GM15510 (cell line): ENCODE results near the gene IGF1.

Experiments used
- POLR2A ChIP-seq: IDR thresholded peaks from 3 replicates; pipeline ENCODE4 v1.6.1; 2011; ENCODE audit warnings: borderline replicate concordance; ENCODE audit not compliant: insufficient read length; ENCODE audit errors: extremely low read depth

Gene IGF1

GRCh38 chr12:102407776-102408486 is 72.4 kb downstream of the IGF1 start:
- no peak for TF ChIP-seq POLR2A

DNA sequence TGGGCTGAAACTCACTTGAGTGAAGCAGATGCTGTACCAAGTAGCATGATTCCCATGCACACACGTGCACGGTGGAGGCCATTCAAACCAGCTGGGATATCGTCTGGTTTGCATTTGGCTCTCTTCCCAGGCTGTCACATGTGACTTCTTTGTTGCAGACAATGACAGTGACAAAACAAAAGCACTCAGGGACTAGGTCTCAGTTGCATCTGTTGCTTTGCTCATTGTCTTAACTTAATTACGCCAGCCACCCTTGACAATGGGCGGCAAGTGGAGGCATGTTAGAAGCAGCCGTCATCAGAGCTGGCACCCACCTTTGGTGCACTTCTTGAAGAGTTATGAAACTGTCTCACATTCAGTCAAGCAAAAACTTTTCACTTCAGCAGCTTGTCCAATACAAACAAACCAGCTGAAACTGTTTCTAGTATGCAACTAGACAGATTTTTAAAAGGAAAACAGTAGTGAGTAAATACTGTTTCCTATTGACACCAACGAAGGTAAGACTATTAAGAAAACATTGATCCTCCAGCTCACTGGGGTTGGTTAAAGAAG is 74.3 kb downstream of the IGF1 start:
- no peak for TF ChIP-seq POLR2A

DNA sequence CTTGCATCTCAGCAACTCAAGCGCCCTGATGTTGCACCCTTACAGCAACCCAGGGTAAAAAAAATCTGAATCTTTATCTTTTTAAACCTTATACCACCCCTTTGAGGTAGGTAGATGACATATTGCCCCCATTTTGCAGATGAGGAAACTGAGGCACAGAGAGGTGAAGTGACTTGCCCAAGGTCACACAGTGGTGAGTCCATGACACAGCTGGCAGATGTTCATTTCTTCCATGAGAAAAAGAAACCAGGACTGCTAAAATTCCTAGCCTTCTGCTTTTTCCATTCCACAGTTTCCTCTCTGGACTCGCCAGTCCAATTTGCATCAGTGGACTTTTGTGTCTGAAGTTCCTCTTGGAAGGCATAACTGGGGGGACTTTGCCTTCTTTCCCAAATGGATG is 79.3 kb downstream of the IGF1 start:
- no peak for TF ChIP-seq POLR2A

DNA sequence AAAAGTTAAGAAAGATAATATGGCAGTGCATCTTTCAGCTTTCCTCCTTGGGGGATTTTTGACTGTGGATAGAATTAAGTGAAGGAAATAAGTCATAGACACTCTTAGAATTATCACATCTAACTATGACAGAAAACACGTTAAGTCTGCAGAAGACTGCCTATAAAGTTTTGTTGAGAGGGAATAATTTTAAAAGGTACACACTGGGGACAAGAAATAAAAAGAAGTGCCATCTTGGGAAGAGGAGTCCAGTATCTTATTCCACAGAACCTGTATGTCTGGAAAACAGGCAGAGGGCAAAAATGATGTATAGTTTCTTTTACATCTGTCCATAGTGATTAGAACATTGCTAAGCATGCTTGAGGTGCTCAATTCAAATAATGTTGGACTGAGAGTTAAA is 80.7 kb downstream of the IGF1 start:
- TF ChIP-seq POLR2A: no peak

- no peak for TF ChIP-seq POLR2A
These were observed 84.1 kb downstream of the IGF1 start for GRCh38 chr12:102396276-102396675.

GRCh38 chr12:102394200-102394599 is 86.2 kb downstream of the IGF1 start:
- TF ChIP-seq POLR2A: no peak

- TF ChIP-seq POLR2A: no peak
These were observed 90.3 kb downstream of the IGF1 start for GRCh38 chr12:102390068-102390467.

DNA sequence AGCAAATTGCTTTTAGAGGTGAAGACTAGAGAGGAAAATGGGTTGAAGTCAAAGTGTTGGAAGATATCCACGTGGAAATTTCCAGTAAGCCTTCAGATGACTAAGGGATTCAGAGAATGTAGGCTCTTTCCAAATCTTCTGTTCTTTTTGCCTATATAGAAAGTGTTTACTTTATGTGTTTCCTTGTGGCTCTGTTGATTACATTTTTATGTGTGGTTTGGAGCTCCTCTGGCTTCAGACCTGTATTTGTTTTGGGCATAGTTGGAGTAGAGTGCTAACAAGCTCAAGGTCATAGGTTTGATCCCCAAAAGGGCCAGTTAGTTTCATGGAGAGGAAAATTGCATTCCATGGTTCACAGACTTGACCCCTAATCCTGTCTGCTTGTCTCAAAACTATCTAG is 91.9 kb downstream of the IGF1 start:
- no peak for TF ChIP-seq POLR2A

DNA sequence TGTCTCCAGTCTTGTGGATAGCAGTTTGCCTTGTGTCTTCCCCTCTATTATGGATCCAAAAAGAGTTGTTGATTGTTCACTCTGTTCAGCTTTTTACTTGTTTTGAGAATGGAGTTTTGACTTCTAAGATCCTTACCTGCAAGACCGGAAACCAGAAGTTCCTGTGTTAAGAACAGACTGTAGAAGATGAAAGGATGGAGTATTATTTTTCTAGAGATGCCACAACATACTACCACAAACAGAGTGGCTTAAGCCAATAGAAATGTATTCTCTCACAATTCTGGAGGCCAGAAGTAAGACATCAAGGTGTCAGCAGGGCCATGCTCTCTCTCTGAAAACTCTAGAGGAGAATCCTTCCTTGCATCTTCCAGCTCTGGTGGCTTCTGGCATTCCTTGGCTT is 95.0 kb downstream of the IGF1 start:
- no peak for TF ChIP-seq POLR2A

- TF ChIP-seq POLR2A: no peak
These were observed 100.8 kb downstream of the IGF1 start for GRCh38 chr12:102379346-102380162.

- TF ChIP-seq POLR2A: no peak
These were observed 103.6 kb downstream of the IGF1 start for GRCh38 chr12:102376781-102377180.

DNA sequence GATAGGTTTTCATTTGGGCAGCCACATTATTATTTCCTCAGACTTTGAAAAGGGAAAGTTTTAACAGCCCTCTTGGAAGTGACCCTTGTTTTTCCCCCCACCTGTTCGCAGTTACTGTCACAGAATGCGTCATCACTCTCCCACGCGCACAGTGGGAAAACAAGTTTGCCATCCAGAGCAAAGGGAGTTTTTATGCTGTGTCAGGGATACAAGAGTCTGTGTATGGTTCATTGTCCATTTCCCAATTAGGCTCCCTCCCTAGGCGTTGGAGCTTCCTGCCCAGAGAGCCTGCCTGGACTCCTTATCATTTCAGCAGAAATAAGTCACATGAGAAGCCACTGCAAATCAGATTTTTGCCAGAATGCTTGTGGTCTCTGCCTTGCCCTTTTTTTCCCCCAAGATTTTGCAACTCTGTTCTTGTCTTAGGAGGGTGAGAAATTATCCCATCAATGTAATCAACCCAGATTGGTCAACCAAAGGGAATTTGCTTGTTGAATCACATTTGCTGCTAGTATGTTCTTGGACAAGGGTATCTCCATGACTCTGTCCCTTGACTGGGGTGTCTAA is 104.1 kb downstream of the IGF1 start:
- TF ChIP-seq POLR2A: no peak

DNA sequence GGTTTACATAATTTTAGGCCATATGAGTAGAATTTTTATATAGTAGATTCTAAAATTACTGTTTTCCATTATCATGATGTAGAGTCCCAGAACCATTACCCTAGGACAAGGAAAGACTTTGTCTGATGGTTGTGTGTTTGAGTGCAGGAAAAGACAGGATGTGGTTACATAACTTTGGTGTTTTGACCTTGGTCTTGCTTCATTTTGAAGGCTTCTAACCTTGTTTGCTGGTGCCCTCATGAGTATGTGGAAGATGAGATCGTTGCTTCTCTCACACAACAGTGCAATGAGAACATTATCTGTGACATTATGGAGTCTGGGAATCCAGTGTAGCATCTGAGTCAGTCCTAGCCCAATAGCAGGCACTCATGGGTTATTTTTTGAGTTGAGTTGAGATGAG is 106.2 kb downstream of the IGF1 start:
- no peak for TF ChIP-seq POLR2A

- TF ChIP-seq POLR2A: no peak
These were observed 108.3 kb downstream of the IGF1 start for GRCh38 chr12:102372087-102372486.

- TF ChIP-seq POLR2A: no peak
These were observed 109.2 kb downstream of the IGF1 start for GRCh38 chr12:102371165-102371564.

DNA sequence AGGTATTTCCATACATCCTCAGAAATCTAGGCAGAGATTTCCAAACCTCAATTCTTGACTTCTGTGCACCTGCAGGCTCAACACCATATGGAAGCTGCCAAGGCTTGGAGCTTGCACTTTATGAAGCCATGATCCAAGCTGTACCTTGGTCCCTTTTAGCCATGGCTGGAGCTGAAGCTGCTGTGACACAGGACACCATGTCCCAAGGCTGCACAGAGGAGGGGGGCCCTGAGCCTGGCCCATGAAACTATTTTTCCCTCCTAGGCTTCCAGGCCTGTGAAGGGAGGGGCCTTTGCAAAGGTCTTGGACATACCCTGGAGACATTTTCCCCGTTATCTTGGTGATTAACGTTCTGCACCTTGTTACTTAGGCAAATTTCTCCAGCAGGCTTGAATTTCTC is 110.5 kb downstream of the IGF1 start:
- no peak for TF ChIP-seq POLR2A

DNA sequence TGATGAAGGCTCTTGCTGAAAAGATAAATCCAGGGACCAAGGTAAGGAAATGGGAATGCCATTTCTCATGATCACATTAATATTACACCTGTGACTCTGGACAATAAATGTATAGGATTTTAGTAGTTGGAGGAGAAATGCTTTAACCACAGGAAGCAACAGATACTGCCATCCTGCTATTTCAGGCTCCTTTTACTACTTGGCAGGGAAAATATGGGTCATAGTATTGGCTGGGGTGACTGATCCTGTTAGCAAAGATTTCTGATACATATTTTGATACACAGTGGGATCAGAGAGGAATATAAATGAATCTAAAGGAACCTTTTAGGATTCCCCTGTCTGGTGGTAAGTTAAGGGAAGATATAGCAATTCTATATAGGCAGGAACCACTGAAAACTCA is 115.0 kb downstream of the IGF1 start:
- TF ChIP-seq POLR2A: no peak

DNA sequence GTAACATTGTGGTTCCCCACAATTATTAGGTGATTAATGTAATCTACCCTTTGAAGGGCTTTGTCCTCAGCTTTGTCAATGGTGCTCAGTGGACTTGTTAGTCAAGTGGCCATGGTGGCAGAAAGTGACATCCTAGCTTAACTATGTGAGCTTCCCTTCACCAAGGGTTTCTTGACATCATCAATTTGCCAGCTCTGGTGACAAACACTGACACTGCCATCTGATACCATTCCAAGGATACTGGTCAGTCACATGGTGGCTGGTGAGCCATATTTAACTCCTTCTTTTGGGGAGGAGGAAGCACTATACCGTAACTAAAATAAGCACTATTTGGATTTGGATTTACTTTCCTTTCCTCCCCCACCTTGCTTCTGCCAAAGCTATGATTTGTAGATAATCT is 115.7 kb downstream of the IGF1 start:
- no peak for TF ChIP-seq POLR2A
